Gastroesophageal sphincter (tissue), 4 donors: Measurements from ENCODE around the gene KCNF1. TPM values are rescaled to one million over a fixed set of nuclear protein-coding genes. Genes with fewer than 3 reads are reported as not detected.

Experiments used
- ATAC-seq: fragments of 150-250 bp; one replicate; pipeline ENCODE4 v1.9.1; 2016; ENCODE audit warnings: mild to moderate bottlenecking, moderate library complexity
- H3K27ac ChIP-seq, 4 donors: fragments of 200-600 bp; sonication (generic) in 3 of 4; 1 replicate in 3 of 4; 2 replicates in 1 of 4; pipeline ENCODE4 v1.5.1; 2016 to 2019
- H3K27me3 ChIP-seq: fragments of 200-600 bp; sonication (generic); one replicate; pipeline ENCODE4 v1.5.1; 2019
- H3K36me3 ChIP-seq, 2 donors: fragments of 200-600 bp; sonication (generic); one replicate each; pipeline ENCODE4 v1.5.1; 2019; ENCODE audit warnings: control low read depth in 1 of 2
- H3K4me1 ChIP-seq, 3 donors: fragments of 200-600 bp; sonication (generic); 1 replicate in 2 of 3; 2 replicates in 1 of 3; pipeline ENCODE4 v1.5.1; 2016 to 2019; ENCODE audit warnings: control low read depth in 2 of 3
- H3K4me3 ChIP-seq, 2 donors: fragments of 200-600 bp; sonication (generic); one replicate each; pipeline ENCODE4 v1.5.1; 2019; ENCODE audit warnings: mild to moderate bottlenecking in 1 of 2, moderate library complexity in 1 of 2
- H3K9me3 ChIP-seq, 3 donors: fragments of 200-600 bp; sonication (generic); one replicate each; pipeline ENCODE4 v1.5.1; 2017 to 2019; ENCODE audit warnings: control low read depth in 2 of 3
- CTCF ChIP-seq, 4 experiments: fragments of 200-600 bp in 2 of 4; fragments of 450-650 bp in 2 of 4; sonication (generic) in 1 of 4; IDR thresholded peaks; one replicate each; pipeline ENCODE4 v1.5.1; 2017 to 2019; ENCODE audit warnings: antibody characterized with exemption in 4 of 4, mild to moderate bottlenecking in 2 of 4, moderate library complexity in 2 of 4
- EP300 ChIP-seq: sonication (generic); formaldehyde crosslinking; IDR thresholded peaks from one replicate; pipeline ENCODE4 v1.6.1; 2017; ENCODE audit warnings: antibody characterized with exemption, mild to moderate bottlenecking
- POLR2A ChIP-seq, 2 donors: fragments of 450-650 bp; IDR thresholded peaks; one replicate each; pipeline ENCODE4 v1.6.1; 2017; ENCODE audit warnings: antibody characterized with exemption in 2 of 2, mild to moderate bottlenecking in 2 of 2, moderate library complexity in 1 of 2
- POLR2AphosphoS5 ChIP-seq: sonication (generic); formaldehyde crosslinking; IDR thresholded peaks from one replicate; pipeline ENCODE4 v1.6.1; 2017; ENCODE audit warnings: antibody characterized with exemption
- WGBS, 2 donors: methylation state at CpG; one replicate each; pipeline ENCODE4 v1.1.5; 2018; ENCODE audit warnings: low coverage in 1 of 2; 5-methylcytosine and 5-hydroxymethylcytosine counted together
- total RNA-seq, 4 donors: library from RNA; depleted of rRNA; stranded (reverse); fragments of >200 nt; gene quantifications; one replicate each; pipeline ENCODE4 v1.1.0, GENCODE V29; 2016

The KCNF1 gene
- total RNA-seq, 4 donors from 2014 or later: 6.1 to 47.7 (median 29.1) TPM; not detected in 1

DNA sequence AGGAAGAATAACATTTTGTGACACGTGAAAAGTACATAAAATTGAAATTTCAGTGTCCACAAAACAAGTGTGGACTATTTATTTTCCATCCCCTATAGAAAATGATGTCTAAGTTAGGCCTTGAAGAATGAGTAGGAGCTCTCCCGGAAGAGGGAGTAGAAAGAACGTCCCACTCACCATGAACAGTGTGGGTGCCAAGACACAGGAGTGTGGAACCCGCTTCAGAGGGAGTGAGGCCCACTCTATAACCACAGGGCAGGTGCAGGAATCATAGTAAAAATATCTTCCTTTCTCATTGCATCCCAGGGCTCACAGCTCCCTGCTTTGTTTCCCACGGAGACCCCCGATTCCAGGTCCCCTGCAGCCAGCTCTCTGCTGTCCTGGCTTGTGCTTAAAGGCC is 5.2 kb downstream of the KCNF1 start:
- 87% methylated on average over 6 of the region's 6 CpGs; no CpG with 5 or more reads in 1 of the 2 donors for WGBS, 2 donors
- TF ChIP-seq POLR2AphosphoS5: no peak
- no peak for TF ChIP-seq EP300
- no peak for TF ChIP-seq CTCF (IDR thresholded peaks at IDR 0.05)
- TF ChIP-seq POLR2A (IDR thresholded peaks at IDR 0.05): no peak
- H3K27me3 ChIP-seq: peaks cover 37% of the 10 kb centered on the region

GRCh38 chr2:10917927-10918326 is 6.2 kb downstream of the KCNF1 start:
- Histone ChIP-seq H3K27ac (no peak overlapping the region), H3K36me3 (no peaks in the 10 kb centered on the region), H3K4me1 (peaks cover 0 to 6% (median 0%) of the 10 kb centered on the region in 3 donors), H3K9me3 (no peaks in the 10 kb centered on the region), H3K4me3 (no peak overlapping the region), H3K27me3 (peaks cover 36% of the 10 kb centered on the region)
- no peak for TF ChIP-seq CTCF (IDR thresholded peaks at IDR 0.05)
- no peak for TF ChIP-seq POLR2A (IDR thresholded peaks at IDR 0.05)
- TF ChIP-seq EP300: no peak
- TF ChIP-seq POLR2AphosphoS5: no peak
- WGBS, 2 donors: 93 to 94% methylated on average over 3 to 4 of the region's 4 CpGs
- no peak for ATAC-seq

More for the DNA sequence above, 5.2 kb downstream of the KCNF1 start:
- Histone ChIP-seq H3K4me3 (no peak overlapping the region), H3K36me3 (no peaks in the 10 kb centered on the region), H3K27ac (no peak overlapping the region), H3K4me1 (peaks cover 0 to 14% (median 0%) of the 10 kb centered on the region in 3 donors), H3K9me3 (no peaks in the 10 kb centered on the region)
- ATAC-seq: no peak

GRCh38 chr2:10918661-10919409 is 7.1 kb downstream of the KCNF1 start:
- no peak for ATAC-seq

GRCh38 chr2:10919410-10919770 is 7.7 kb downstream of the KCNF1 start:
- H3K27ac ChIP-seq: no peak overlapping the region
- no peaks in the 10 kb centered on the region for H3K36me3 ChIP-seq
- no peaks in the 10 kb centered on the region for H3K4me1 ChIP-seq
- ATAC-seq: no peak
- TF ChIP-seq POLR2A (IDR thresholded peaks at IDR 0.05): no peak
- TF ChIP-seq EP300: no peak
- TF ChIP-seq POLR2AphosphoS5: no peak
- TF ChIP-seq CTCF (IDR thresholded peaks at IDR 0.05): no peak
- peaks cover 25% of the 10 kb centered on the region for H3K27me3 ChIP-seq
- 89% methylated on average over 3 of the region's 9 CpGs; no CpG with 5 or more reads in 1 of the 2 donors for WGBS, 2 donors
- no peak overlapping the region for H3K4me3 ChIP-seq
- no peaks in the 10 kb centered on the region for H3K9me3 ChIP-seq

More at GRCh38 chr2:10918661-10919409, 7.1 kb downstream of the KCNF1 start:
- Histone ChIP-seq H3K4me3 (no peak overlapping the region), H3K4me1 (no peaks in the 10 kb centered on the region), H3K36me3 (no peaks in the 10 kb centered on the region), H3K27me3 (peaks cover 26% of the 10 kb centered on the region), H3K9me3 (no peaks in the 10 kb centered on the region), H3K27ac (no peak overlapping the region)
- TF ChIP-seq POLR2A (IDR thresholded peaks at IDR 0.05): no peak
- TF ChIP-seq CTCF (IDR thresholded peaks at IDR 0.05): no peak
- TF ChIP-seq EP300: no peak
- no peak for TF ChIP-seq POLR2AphosphoS5
- WGBS, 2 donors: 46% methylated on average over 6 of the region's 20 CpGs; no CpG with 5 or more reads in 1 of the 2 donors
